ENCODE measurements around the gene OR7G2. TPM values are rescaled to one million over a fixed set of nuclear protein-coding genes. Genes with fewer than 3 reads are reported as not detected.

OR7G2 gene
- total RNA-seq, 1 donor from 2014 or later = not detected

- TF ChIP-seq POLR2AphosphoS5 (IDR thresholded peaks at IDR 0.05; ENCODE audit: insufficient read depth in 1 of 2, low read depth in 1 of 2) = no peak
- no peak for TF ChIP-seq POLR2A (IDR thresholded peaks at IDR 0.05)
- TF ChIP-seq, protein P1, sequence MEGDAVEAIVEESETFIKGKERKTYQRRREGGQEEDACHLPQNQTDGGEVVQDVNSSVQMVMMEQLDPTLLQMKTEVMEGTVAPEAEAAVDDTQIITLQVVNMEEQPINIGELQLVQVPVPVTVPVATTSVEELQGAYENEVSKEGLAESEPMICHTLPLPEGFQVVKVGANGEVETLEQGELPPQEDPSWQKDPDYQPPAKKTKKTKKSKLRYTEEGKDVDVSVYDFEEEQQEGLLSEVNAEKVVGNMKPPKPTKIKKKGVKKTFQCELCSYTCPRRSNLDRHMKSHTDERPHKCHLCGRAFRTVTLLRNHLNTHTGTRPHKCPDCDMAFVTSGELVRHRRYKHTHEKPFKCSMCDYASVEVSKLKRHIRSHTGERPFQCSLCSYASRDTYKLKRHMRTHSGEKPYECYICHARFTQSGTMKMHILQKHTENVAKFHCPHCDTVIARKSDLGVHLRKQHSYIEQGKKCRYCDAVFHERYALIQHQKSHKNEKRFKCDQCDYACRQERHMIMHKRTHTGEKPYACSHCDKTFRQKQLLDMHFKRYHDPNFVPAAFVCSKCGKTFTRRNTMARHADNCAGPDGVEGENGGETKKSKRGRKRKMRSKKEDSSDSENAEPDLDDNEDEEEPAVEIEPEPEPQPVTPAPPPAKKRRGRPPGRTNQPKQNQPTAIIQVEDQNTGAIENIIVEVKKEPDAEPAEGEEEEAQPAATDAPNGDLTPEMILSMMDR (IDR thresholded peaks at IDR 0.05) = no peak
- Histone ChIP-seq H3K27ac (no peak overlapping the region), H3K4me3 (no peak overlapping the region), H3K4me1 (no peaks in the 10 kb centered on the region), H3K9me3 (no peaks in the 10 kb centered on the region), H3K36me3 (no peaks in the 10 kb centered on the region), H3K27me3 (no peaks in the 10 kb centered on the region)
- no peak for DNase-seq (ENCODE audit: extremely low spot score in 2 of 2)
- intact Hi-C loops (cut with DNase I) = loop anchor here (5.0 kb wide), 1 partner anchor 1939 kb away; no protein-coding TSS in a partner anchor
Measured at GRCh38 chr19:9116547-9116946, 9.3 kb upstream of the OR7G2 start.

- no peak for DNase-seq (ENCODE audit: extremely low spot score in 2 of 2)
- Histone ChIP-seq H3K4me3 (no peak within 1 kb of the TSS), H3K27me3 (no peaks in the 10 kb centered on the region), H3K9me3 (no peaks in the 10 kb centered on the region), H3K4me1 (no peaks in the 10 kb centered on the region), H3K36me3 (no peaks in the 10 kb centered on the region), H3K27ac (no peak within 1 kb of the TSS)
- intact Hi-C loops (cut with DNase I) = loop anchor here (5.0 kb wide), 1 partner anchor 1938 kb away; no protein-coding TSS in a partner anchor
- TF ChIP-seq POLR2A (IDR thresholded peaks at IDR 0.05) = no peak
- TF ChIP-seq, protein P1 (IDR thresholded peaks at IDR 0.05) = no peak
- no peak for TF ChIP-seq POLR2AphosphoS5 (IDR thresholded peaks at IDR 0.05; ENCODE audit: insufficient read depth in 1 of 2, low read depth in 1 of 2)
Measured at GRCh38 chr19:9115307-9115813, 8.1 kb upstream of the OR7G2 start, which contains the start of gene OR7G1. Gene OR7G1, minus strand, starts transcription at chr19:9115763. Its CDS starts 0 bp downstream, at chr19:9115763.

DNA sequence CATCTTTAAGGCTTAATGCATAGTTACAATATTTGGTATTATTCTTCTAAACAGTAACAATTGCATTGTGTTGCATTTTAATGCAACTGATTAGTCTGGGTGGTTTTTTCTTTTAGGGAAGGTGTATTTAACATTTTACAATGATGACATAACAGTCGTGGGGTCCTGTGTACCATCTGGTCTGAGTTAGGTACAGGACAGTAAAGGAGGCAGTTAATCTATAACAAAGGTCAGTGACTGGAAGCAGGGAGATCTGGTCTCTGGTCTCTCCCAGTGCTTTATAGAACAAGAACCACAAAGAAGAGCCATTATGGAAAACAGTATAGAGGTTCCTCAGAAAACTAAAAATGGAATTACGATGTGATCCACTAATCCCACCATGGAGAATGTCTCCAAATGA lies 2.7 kb upstream of the OR7G2 start:
- no peak for DNase-seq (ENCODE audit: extremely low spot score in 2 of 2)
- no peaks in the 10 kb centered on the region for H3K36me3 ChIP-seq
- H3K27me3 ChIP-seq = no peaks in the 10 kb centered on the region
- H3K4me1 ChIP-seq = no peaks in the 10 kb centered on the region
- H3K27ac ChIP-seq = no peak overlapping the region
- TF ChIP-seq, protein P1 (IDR thresholded peaks at IDR 0.05) = no peak
- no peak for TF ChIP-seq POLR2A (IDR thresholded peaks at IDR 0.05)
- TF ChIP-seq POLR2AphosphoS5 (IDR thresholded peaks at IDR 0.05; ENCODE audit: insufficient read depth in 1 of 2, low read depth in 1 of 2) = no peak
- H3K4me3 ChIP-seq = no peak overlapping the region
- intact Hi-C loops (cut with DNase I) = no loop called here
- no peaks in the 10 kb centered on the region for H3K9me3 ChIP-seq

DNA sequence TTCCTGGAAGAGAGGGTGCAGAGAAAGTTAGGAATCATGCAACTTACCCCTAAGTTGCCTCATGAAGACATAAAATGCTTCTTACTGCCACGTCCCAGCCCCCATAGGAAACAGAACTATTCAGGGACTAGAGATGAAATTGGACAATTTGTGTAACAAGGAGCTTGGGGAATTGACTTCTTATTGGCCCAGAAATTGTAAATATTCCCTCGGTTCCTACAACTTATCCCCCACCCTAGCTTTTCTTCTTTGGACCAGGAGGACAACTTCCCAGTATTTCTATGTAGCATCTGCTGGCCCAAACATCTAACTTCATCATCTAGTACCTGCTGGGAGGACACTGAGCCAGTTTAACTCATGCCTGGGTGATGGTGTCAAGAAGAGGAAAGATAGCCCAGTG lies 20.5 kb downstream of the OR7G2 start, which contains the start of gene OR1M1:
TSS of gene OR1M1 (plus strand) at position 301 of the 400 bp plus-strand sequence. CDS start 6,184 bp downstream, outside the sequence.
- DNase-seq (ENCODE audit: extremely low spot score in 2 of 2) = no peak
- H3K36me3 ChIP-seq = no peaks in the 10 kb centered on the region
- no peak within 1 kb of the TSS for H3K27ac ChIP-seq
- no peaks in the 10 kb centered on the region for H3K9me3 ChIP-seq
- TF ChIP-seq POLR2A (IDR thresholded peaks at IDR 0.05) = no peak
- no peak for TF ChIP-seq POLR2AphosphoS5 (IDR thresholded peaks at IDR 0.05; ENCODE audit: insufficient read depth in 1 of 2, low read depth in 1 of 2)
- TF ChIP-seq, protein P1 (IDR thresholded peaks at IDR 0.05) = no peak
- intact Hi-C loops (cut with DNase I) = no loop called here
- no peak within 1 kb of the TSS for H3K4me3 ChIP-seq
- no peaks in the 10 kb centered on the region for H3K27me3 ChIP-seq
- no peaks in the 10 kb centered on the region for H3K4me1 ChIP-seq

GRCh38 chr19:9078651-9079050 lies 28.6 kb downstream of the OR7G2 start:
- intact Hi-C loops (cut with DNase I) = loop anchor here (10.0 kb wide), 1 partner anchor 424 kb away; no protein-coding TSS in a partner anchor
- H3K36me3 ChIP-seq = no peaks in the 10 kb centered on the region
- no peaks in the 10 kb centered on the region for H3K9me3 ChIP-seq
- TF ChIP-seq POLR2A (IDR thresholded peaks at IDR 0.05) (no peak), POLR2AphosphoS5 (IDR thresholded peaks at IDR 0.05; ENCODE audit: insufficient read depth in 1 of 2, low read depth in 1 of 2) (no peak)
- TF ChIP-seq, protein P1 (IDR thresholded peaks at IDR 0.05) = no peak
- DNase-seq (ENCODE audit: extremely low spot score in 2 of 2) = no peak
- no peaks in the 10 kb centered on the region for H3K27me3 ChIP-seq
- H3K27ac ChIP-seq = no peak overlapping the region
- H3K4me3 ChIP-seq = no peak overlapping the region
- H3K4me1 ChIP-seq = peaks cover 12% of the 10 kb centered on the region
